Lower lobe of right lung (tissue), 2 donors: ENCODE results near the gene OR8K5. TPM values are rescaled to one million over a fixed set of nuclear protein-coding genes. Genes with fewer than 3 reads are reported as not detected.
"Not testable (repeated sequence)": the region's sequence is repeated elsewhere in the genome, so short reads cannot be mapped to it uniquely, and the experiment has no call there.

Experiments
- ATAC-seq, 2 donors: fragments of 200-7000 bp; cut with Tn5 transposase; one replicate each; pipeline ENCODE4 v1.9.1; 2020 to 2022; ENCODE audit warnings: mild to moderate bottlenecking in 2 of 2, moderate library complexity in 2 of 2
- DNase-seq: peaks from one replicate; pipeline ENCODE4 v3.0.0-alpha.2; 2020
- H3K27ac ChIP-seq: fragments of 200-600 bp; one replicate; pipeline ENCODE4 v1.8.0; 2022
- H3K27me3 ChIP-seq: fragments of 200-600 bp; one replicate; pipeline ENCODE4 v1.8.0; 2022; ENCODE audit warnings: low read depth
- H3K36me3 ChIP-seq: fragments of 200-600 bp; one replicate; pipeline ENCODE4 v1.8.0; 2022; ENCODE audit warnings: mild to moderate bottlenecking
- H3K4me1 ChIP-seq: fragments of 200-600 bp; one replicate; pipeline ENCODE4 v1.8.0; 2022
- H3K4me3 ChIP-seq: fragments of 200-600 bp; one replicate; pipeline ENCODE4 v1.8.0; 2022; ENCODE audit warnings: mild to moderate bottlenecking
- H3K9me3 ChIP-seq: fragments of 200-600 bp; one replicate; pipeline ENCODE4 v1.8.0; 2022
- CTCF ChIP-seq: fragments of 200-600 bp; IDR thresholded peaks from one replicate; pipeline ENCODE4 v1.8.0; 2022; ENCODE audit warnings: antibody characterized with exemption, mild to moderate bottlenecking
- intact Hi-C: fragments of 100-400 bp; cut with DNase I; formaldehyde crosslinking; loops from one replicate; pipeline ENCODE4 v1.11.0; 2022
- total RNA-seq: library from RNA; stranded (reverse); fragmentation: NEBNext Ultra II Directional; extraction: Animal tissue kit (Norgen Biotek cat#: 25700); gene quantifications from one replicate; pipeline ENCODE4 v1.2.1, GENCODE V29; 2021
- donor health status: DM: no; HTN: yes; CAD: no; lungs with severe emphysema.

Gene OR8K5
- total RNA-seq, 1 donor from 2014 or later, result not detected

- no peak overlapping the region for H3K4me3 ChIP-seq
- H3K27ac ChIP-seq, result no peak overlapping the region
- ATAC-seq (no peak), DNase-seq (no peak)
- peaks cover 4% of the 10 kb centered on the region for H3K9me3 ChIP-seq
- TF ChIP-seq CTCF, result no peak
- H3K27me3 ChIP-seq, result no peaks in the 10 kb centered on the region
- no peaks in the 10 kb centered on the region for H3K4me1 ChIP-seq
- no peaks in the 10 kb centered on the region for H3K36me3 ChIP-seq
- intact Hi-C loops, result no loop called here
Measured at GRCh38 chr11:56151376-56151775, 8.7 kb downstream of the OR8K5 start.

- H3K27me3 ChIP-seq, ATAC-seq, H3K27ac ChIP-seq, H3K4me1 ChIP-seq, intact Hi-C loops, H3K36me3 ChIP-seq, H3K9me3 ChIP-seq, H3K4me3 ChIP-seq, DNase-seq: not testable (repeated sequence)
Measured at GRCh38 chr11:56143681-56144080, 16.4 kb downstream of the OR8K5 start.

DNA sequence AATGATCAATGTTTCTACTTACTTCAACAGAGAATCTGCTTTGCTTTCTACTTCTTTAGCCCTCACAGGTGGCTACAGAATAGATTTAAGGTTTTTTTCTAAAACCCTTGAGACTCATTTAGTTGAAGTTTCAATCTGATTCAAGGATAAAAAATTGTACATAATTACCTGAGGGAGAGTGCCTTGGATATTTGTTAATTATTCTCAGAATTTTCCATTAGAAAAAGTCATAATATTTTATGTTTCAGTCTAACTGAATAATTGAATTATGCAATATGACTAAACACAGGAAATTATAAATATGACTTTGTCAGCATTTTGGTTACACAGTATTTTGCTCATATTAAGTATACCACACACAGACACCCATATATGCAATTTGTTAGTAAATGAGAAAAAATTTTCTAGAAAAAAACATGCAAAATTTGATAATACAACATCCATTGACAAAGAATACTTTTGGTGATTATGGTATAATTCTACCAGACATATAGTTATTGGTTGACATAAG lies 19.9 kb downstream of the OR8K5 start, which contains the start of gene OR8J3:
TSS of gene OR8J3 (minus strand) at position 51 of the 511 bp plus-strand sequence. CDS start 2,483 bp downstream, outside the sequence.
- DNase-seq (no peak), ATAC-seq (no peak)
- Histone ChIP-seq H3K27ac (no peak within 1 kb of the TSS), H3K4me3 (no peak within 1 kb of the TSS), H3K27me3 (no peaks in the 10 kb centered on the region), H3K4me1 (no peaks in the 10 kb centered on the region), H3K9me3 (no peaks in the 10 kb centered on the region), H3K36me3 (no peaks in the 10 kb centered on the region)
- intact Hi-C loops, result no loop called here
- TF ChIP-seq CTCF, result no peak

DNA sequence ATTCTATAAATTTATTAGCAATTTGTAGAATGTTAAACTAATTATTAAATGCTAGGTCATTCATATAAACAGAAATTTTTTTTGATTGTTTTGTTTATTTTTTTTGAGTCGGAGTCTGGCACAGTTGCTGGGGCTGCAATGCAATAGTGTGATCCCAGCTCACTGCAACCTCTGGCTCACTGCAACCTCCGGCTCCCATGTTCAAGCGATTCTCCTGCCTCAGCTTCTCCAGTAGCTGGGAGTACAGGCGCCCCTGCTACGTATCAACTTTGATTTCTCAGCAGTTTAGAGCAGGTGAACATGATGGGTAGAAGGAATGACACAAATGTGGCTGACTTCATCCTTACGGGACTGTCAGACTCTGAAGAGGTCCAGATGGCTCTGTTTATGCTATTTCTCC lies 38.0 kb downstream of the OR8K5 start, which contains the start of gene OR8H3:
TSS of gene OR8H3 (plus strand) at position 301 of the 400 bp plus-strand sequence. CDS start at position 301, 0 bp downstream.
- Histone ChIP-seq H3K36me3 (no peaks in the 10 kb centered on the region), H3K4me3 (no peak within 1 kb of the TSS), H3K4me1 (no peaks in the 10 kb centered on the region), H3K27ac (no peak within 1 kb of the TSS), H3K9me3 (no peaks in the 10 kb centered on the region), H3K27me3 (no peaks in the 10 kb centered on the region)
- TF ChIP-seq CTCF, result no peak
- DNase-seq (no peak), ATAC-seq (no peak)
- intact Hi-C loops, result no loop called here

Other genes with a start within 250 kb of the OR8K5 start
- gene OR5W2, start 245.7 kb downstream of the OR8K5 start, total RNA-seq, result not detected
- not detected for gene OR5I1, start 223.9 kb downstream of the OR8K5 start, total RNA-seq
- gene OR10AG1, start 190.4 kb downstream of the OR8K5 start, total RNA-seq, result not detected
- gene OR5F1, start 165.7 kb downstream of the OR8K5 start, total RNA-seq, result not detected
- not detected for gene OR5AS1, start 132.7 kb downstream of the OR8K5 start, total RNA-seq
- gene OR8I2, start 67.0 kb downstream of the OR8K5 start, total RNA-seq, result not detected
- gene OR8H2, start 56.6 kb downstream of the OR8K5 start, total RNA-seq, result not detected
- not detected for gene OR8H3, start 37.9 kb downstream of the OR8K5 start, total RNA-seq
- gene OR8J3, start 20.1 kb downstream of the OR8K5 start, total RNA-seq, result not detected
- gene OR5J2, start 16.3 kb upstream of the OR8K5 start, total RNA-seq, result not detected
- gene OR5T2, start 73.9 kb upstream of the OR8K5 start, total RNA-seq, result not detected
- not detected for gene OR5T3, start 91.9 kb upstream of the OR8K5 start, total RNA-seq
- gene OR5T1, start 113.8 kb upstream of the OR8K5 start, total RNA-seq, result not detected
- gene OR8H1, start 131.9 kb upstream of the OR8K5 start, total RNA-seq, result not detected
- not detected for gene OR8K3, start 154.8 kb upstream of the OR8K5 start, total RNA-seq
- gene OR8K1, start 185.7 kb upstream of the OR8K5 start, total RNA-seq, result not detected
- not detected for gene OR8J1, start 194.0 kb upstream of the OR8K5 start, total RNA-seq
- not detected for gene OR8U1, start 215.3 kb upstream of the OR8K5 start, total RNA-seq